ENCODE measurements around the gene VKORC1. TPM values are rescaled to one million over a fixed set of nuclear protein-coding genes. Genes with fewer than 3 reads are reported as not detected.

VKORC1 gene
- polyA plus RNA-seq, 3 donors = 106 to 132 (median 113) TPM

GRCh38 chr16:31077024-31077423 lies 17.6 kb downstream of the VKORC1 start:
- WGBS, 3 donors = 93 to 95% (median 94%) methylated on average over 13 of the region's 13 CpGs
- H3K27ac ChIP-seq (ENCODE audit: low read depth, low read length) = no peak overlapping the region

- WGBS, 3 donors = 65 to 76% (median 65%) methylated on average over 16 of the region's 16 CpGs
Measured at GRCh38 chr16:31076319-31076718, 18.3 kb downstream of the VKORC1 start.

GRCh38 chr16:31074814-31075183 lies 19.8 kb downstream of the VKORC1 start:
- no peak overlapping the region for H3K27ac ChIP-seq (ENCODE audit: low read depth, low read length)
- WGBS, 3 donors = 0 to 2% (median 2%) methylated on average over 7 of the region's 7 CpGs

More at GRCh38 chr16:31076319-31076718, 18.3 kb downstream of the VKORC1 start:
- H3K27ac ChIP-seq (ENCODE audit: low read depth, low read length) = no peak overlapping the region

- 0 to 1% (median 1%) methylated on average over 45 to 48 of the region's 48 CpGs for WGBS, 3 donors
Measured at GRCh38 chr16:31073970-31074813, 20.4 kb downstream of the VKORC1 start, which contains the start of the genes ZNF646 and ZNF668. Gene ZNF646 (plus strand): TSS chr16:31074422. CDS start chr16:31076325, 1,903 bp downstream. Gene ZNF668 (minus strand): TSS chr16:31074240. CDS start chr16:31064459, 9,781 bp downstream.

GRCh38 chr16:31073142-31073969 lies 21.2 kb downstream of the VKORC1 start:
- no peak overlapping the region for H3K27ac ChIP-seq (ENCODE audit: low read depth, low read length)
- 0% methylated on average over 78 to 83 of the region's 83 CpGs for WGBS, 3 donors

More at GRCh38 chr16:31073970-31074813, 20.4 kb downstream of the VKORC1 start, which contains the start of the genes ZNF646 and ZNF668:
- peak within 1 kb of the TSS; percentile 72 for H3K27ac ChIP-seq (ENCODE audit: low read depth, low read length)

GRCh38 chr16:31072540-31073141 lies 22.0 kb downstream of the VKORC1 start:
- 1 to 3% (median 2%) methylated on average over 27 of the region's 27 CpGs for whole genome bisulfite sequencing, 3 donors
- H3K27ac ChIP-seq (ENCODE audit: low read depth, low read length) = no peak overlapping the region

- H3K27ac ChIP-seq (ENCODE audit: low read depth, low read length) = no peak overlapping the region
- 37 to 40% (median 39%) methylated on average over 4 of the region's 4 CpGs for WGBS, 3 donors
Measured at GRCh38 chr16:31071861-31072260, 22.7 kb downstream of the VKORC1 start.

GRCh38 chr16:31067342-31067741 lies 27.3 kb downstream of the VKORC1 start:
- no peak overlapping the region for H3K27ac ChIP-seq (ENCODE audit: low read depth, low read length)
- WGBS, 3 donors = 81 to 94% (median 93%) methylated on average over 3 of the region's 3 CpGs

GRCh38 chr16:31064882-31065461 lies 29.6 kb downstream of the VKORC1 start:
- H3K27ac ChIP-seq (ENCODE audit: low read depth, low read length) = no peak overlapping the region
- 47 to 76% (median 56%) methylated on average over 4 of the region's 4 CpGs for WGBS, 3 donors

GRCh38 chr16:31063843-31064611 lies 30.6 kb downstream of the VKORC1 start:
- H3K27ac ChIP-seq (ENCODE audit: low read depth, low read length) = no peak overlapping the region
- WGBS, 3 donors = 82 to 93% (median 89%) methylated on average over 56 of the region's 56 CpGs

- 90 to 97% (median 94%) methylated on average over 9 of the region's 9 CpGs for WGBS, 3 donors
- no peak overlapping the region for H3K27ac ChIP-seq (ENCODE audit: low read depth, low read length)
Measured at GRCh38 chr16:31063495-31063842, 31.1 kb downstream of the VKORC1 start.

GRCh38 chr16:31061813-31062440 lies 32.7 kb downstream of the VKORC1 start:
- WGBS, 3 donors = 96 to 97% (median 97%) methylated on average over 54 of the region's 54 CpGs

GRCh38 chr16:31061126-31061812 lies 33.3 kb downstream of the VKORC1 start:
- 93 to 95% (median 95%) methylated on average over 38 to 42 of the region's 42 CpGs for WGBS, 3 donors
- no peak overlapping the region for H3K27ac ChIP-seq (ENCODE audit: low read depth, low read length)

More at GRCh38 chr16:31061813-31062440, 32.7 kb downstream of the VKORC1 start:
- H3K27ac ChIP-seq (ENCODE audit: low read depth, low read length) = no peak overlapping the region

GRCh38 chr16:31055613-31056012 lies 39.0 kb downstream of the VKORC1 start:
- H3K27ac ChIP-seq (ENCODE audit: low read depth, low read length) = no peak overlapping the region

GRCh38 chr16:31052114-31052513 lies 42.5 kb downstream of the VKORC1 start:
- H3K27ac ChIP-seq (ENCODE audit: low read depth, low read length) = no peak overlapping the region
- WGBS, 3 donors = 43 to 84% (median 59%) methylated on average over 2 of the region's 2 CpGs

More at GRCh38 chr16:31055613-31056012, 39.0 kb downstream of the VKORC1 start:
- 89 to 96% (median 94%) methylated on average over 2 to 4 of the region's 4 CpGs for WGBS, 3 donors

GRCh38 chr16:31050280-31051030 lies 44.1 kb downstream of the VKORC1 start:
- WGBS, 3 donors = 71 to 89% (median 80%) methylated on average over 10 of the region's 10 CpGs
- no peak overlapping the region for H3K27ac ChIP-seq (ENCODE audit: low read depth, low read length)

All from adipose tissue (tissue), 3 donors.